Measurements from ENCODE around the gene DHRS1.

The DHRS1 gene

DNA sequence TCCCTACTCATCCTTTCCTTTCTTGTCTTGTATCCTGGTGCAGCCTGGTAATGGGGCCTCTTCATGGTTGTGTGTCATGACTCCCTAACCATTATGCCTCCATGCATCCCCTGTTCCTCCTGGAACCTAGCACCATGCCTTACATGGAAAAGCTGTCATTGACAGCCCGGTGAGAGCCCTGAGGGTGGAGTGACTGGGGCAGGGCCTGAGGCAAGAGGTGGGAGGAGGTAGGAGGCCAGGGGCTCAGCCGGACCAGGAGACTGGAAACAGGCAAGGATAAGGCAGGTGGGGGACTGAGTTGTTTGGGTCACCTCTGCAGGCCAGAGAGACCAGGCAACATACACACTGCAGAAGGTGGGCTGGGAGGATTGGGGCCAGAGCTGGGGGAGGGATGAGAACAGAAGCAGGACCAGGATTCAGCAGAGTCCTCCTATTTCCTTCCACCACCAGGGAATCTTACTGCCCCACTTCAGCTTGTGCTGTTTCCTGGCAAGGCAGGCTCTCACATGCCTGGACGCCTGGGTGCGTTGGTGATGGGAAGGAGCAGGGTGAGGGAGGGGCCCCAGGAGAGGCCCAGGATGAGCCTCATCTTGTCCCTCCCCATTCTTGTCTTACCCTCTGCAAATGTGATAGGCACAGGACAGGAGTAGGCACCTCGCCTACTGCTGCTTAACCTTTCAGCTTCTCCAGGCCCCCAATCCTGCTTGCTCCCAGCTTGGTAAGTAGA is 10.1 kb upstream of the DHRS1 start, which contains the start of gene LTB4R2:
LTB4R2 (plus strand) TSS at position 603 of the 727 bp plus-strand sequence. CDS start 525 bp downstream, outside the sequence.
- DNase-seq (ENCODE audit: low spot score) = no peak

DNA sequence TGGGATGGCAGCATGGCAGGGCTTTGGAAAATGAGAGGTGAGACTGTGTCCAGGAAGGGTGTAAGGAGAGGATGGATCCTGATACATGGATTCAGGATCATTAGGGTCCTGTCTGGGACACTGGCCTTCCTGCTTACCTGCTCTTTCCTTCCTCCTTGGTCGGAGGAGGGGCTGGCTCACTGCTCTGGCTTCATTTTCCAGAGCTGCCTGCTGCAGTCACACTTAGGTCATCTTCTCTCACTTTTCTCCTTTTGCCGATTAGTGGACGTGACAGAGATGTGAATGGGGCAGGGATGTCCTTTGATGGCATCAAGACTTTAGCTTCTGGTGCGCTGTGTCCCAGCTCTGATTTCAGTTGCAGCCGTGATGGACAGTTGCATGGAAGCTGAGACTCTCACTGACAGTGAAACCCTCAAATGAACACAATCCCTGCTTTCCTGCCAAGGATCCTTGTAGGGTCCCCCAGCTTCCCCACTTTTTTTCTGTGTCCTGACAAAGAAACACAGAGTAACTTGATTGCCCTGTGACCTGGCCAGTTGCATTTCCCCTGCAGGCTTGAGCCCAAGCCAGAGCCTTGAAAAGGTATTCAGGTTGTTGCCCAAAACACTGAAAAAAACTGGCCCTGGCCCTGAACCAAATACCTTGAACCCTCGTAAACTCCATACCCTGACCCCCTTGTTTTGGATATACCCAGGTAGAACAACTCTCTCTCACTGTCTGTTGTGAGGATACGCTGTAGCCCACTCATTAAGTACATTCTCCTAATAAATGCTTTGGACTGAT is 9.0 kb upstream of the DHRS1 start:
- no peak for DNase-seq (ENCODE audit: low spot score)

DNA sequence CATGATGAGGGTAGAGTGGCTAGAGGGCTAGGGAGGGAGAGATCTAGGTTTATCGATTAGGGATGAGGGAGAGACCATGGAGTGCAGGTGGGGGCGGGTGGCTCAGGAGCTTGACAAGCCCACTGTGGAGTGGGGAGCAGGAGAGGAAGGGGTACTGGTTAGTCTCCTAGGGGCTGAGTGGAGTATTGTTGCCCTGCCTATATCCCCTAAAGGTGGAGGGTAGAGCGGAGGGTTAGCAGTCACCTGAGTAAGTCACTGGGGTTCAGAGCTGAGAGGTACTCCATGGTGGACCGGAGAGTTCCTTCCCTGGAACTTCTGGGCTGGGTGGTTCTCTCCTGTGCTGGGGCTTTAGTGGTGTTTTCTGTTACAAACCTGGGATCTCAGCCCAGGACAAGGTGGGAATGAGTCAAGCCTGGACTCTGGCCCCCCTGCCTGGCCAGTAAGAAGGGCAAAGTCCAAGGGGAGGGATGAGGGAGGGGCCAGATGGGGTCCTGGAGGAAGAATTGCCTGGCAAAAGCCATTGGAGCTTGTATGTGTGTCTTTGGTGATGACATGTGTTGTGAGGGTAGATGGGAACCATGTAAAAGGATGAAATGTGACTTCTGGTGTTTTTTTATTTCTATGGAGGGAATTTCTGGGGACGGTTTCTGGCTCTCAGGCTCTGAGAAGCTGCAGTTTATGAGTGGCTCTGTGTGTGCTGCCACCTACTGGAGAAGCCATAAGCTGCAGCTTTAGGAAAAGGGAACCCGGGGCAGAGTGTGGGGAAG is 8.2 kb upstream of the DHRS1 start, which contains the start of gene CIDEB:
CIDEB (minus strand) TSS at position 403 of the 767 bp plus-strand sequence; CDS start at position 284, 119 bp downstream.
- DNase-seq (ENCODE audit: low spot score) = peak; percentile 70

DNA sequence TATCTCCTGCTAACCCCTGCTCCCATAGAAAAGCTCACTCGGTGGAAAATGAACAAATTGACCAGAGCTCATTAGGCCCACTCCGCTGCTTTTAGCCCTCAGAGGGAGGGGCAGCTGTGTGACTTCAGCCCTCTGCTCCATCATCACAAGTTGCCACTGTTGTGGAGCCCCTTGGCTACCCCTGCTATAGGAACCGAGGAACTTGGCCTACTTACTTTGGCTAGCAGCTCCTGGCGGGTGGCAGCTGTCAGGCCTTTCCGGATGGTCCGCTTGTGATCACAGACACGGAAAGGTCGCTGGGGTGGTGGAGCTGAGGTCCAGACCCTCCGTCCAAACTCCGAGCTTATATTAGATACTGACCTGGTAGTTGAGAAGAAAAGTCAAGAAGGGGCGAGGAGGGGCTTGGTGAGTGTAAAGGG is 7.6 kb upstream of the DHRS1 start:
- no peak for DNase-seq (ENCODE audit: low spot score)

DNA sequence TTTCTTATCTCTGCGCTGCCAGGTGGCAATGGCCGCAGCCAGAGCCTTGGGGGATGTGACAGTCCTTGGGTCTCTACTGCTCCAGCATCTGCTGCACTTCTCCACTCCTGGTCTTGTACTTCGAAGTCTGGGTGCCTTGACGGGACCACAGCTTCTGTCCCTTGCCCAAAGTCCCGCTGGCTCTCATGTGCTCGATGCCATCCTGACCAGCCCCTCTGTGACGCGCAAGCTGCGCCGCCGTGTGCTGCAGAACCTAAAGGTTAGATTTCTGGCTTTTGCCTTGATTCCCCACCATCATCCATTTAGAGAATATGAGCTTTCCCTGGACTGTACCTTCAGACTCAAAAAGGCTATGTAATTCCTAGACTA is 4.4 kb upstream of the DHRS1 start:
- no peak for DNase-seq (ENCODE audit: low spot score)

DNA sequence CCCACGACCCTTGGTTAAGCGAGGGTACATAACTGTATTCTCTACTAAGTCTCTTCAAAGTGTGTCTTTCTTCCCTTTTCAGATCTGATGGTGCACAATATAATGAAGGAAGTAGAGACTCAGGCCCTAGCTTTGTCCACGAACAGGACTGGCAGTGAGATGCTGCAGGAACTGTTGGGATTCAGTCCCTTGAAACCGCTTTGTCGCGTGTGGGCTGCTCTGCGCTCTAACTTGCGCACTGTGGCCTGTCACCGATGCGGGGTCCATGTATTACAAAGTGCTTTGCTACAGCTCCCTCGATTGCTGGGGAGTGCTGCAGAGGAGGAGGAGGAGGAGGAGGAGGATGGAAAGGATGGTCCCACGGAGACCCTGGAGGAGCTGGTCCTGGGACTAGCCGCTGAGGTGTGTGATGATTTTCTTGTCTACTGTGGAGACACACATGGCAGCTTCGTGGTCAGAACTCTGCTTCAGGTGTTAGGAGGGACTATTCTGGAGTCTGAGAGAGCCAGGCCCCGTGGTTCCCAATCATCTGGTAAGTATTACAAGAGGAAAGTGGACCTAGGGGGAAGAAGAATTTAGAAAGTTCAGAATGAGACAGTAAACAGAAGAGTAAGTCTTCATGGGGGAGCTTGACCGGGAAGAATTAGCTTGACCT is 873 bp upstream of the DHRS1 start:
- DNase-seq (ENCODE audit: low spot score) = no peak

DNA sequence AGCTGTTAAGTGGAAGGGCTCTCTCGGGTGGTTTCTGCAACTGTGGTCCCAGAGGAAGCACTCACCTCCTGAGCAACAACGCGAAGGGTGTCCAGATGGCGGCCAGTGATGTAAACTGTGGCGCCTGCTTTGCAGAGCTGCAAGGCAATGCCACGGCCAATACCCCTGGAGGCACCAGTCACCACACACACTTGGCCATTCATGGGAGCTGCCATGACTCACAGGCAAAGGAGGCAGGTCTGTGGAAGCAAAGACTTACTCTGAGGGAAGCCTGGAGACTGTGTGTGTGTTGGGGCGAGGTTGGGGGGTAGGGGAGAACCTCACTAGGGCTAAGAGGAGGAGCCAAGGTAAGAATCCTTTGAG is 707 bp downstream of the DHRS1 start:
- DNase-seq (ENCODE audit: low spot score) = no peak

DNA sequence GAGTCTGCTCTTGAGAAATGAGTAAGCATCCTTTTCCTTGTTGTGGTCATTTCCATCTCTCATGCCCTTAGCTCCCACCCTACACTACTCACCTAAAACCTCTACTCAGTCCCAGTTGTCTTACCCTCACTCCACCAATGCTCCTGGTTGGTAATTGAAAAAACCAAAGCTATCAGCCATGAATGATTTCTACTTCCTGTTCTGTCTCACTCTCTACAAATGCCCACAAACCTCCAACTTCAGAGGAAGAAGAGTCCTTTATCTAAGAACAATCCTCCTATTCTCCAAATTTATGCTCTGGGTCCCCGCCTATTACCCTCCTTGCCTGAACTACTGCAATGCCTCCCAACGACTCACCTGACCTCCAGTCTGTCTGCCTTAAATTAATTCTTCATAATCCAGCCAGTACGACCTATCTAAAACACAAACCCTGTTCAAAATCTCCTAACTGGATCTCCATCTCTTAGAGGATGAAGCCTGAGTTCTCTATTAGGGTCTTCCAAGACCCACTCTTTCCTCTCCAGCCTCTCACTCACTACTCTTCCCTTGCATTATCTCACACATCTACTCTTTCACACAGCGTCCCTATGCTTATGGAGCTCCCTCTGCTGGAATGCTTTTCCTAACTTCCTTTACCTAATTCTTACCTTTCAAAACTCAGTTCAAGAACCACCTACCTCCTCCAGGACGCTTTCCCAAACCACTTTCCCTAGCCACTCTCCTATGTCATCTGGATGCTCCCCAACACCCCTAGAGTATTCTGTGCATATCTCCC is 2.2 kb downstream of the DHRS1 start:
- DNase-seq (ENCODE audit: low spot score) = no peak

DNA sequence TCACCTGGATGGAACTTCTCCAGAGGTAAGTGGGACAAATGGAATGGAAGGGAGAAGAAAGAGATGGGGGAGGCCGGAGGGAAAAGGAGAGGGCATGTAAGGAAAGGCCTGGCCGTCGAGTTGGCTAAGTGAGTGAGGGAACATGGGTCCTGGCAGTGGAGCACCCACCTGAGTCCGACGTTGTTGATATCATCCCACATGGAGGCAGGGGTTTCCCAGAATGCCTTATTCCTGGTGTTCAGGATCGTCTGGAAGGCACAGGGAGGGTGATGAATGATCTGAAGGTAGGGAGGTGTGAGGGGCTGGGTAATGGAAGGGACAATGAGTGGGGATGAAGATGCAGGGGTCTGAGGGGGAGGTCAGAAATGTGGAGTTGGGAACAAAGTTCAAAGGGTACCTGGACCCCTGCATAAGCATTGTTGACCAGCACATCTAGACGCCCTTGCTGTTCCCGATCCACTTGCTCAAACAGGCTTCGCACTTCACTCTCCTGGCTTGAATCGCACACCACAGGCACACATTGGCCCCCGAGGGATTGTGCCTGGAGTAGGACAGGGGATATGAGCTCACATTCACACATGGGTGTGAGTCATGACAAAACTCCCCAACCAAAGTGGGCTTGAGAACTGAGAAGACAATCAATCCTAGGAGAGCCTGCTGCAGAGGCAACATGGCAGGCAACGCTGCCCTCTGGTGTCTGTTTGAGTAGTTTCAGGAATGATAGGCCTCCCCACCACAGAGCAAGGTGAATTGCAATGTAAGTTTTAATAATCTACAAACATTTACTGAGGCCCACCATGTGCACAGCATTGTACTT is 3.0 kb downstream of the DHRS1 start:
- DNase-seq (ENCODE audit: low spot score) = peak; percentile 86

DNA sequence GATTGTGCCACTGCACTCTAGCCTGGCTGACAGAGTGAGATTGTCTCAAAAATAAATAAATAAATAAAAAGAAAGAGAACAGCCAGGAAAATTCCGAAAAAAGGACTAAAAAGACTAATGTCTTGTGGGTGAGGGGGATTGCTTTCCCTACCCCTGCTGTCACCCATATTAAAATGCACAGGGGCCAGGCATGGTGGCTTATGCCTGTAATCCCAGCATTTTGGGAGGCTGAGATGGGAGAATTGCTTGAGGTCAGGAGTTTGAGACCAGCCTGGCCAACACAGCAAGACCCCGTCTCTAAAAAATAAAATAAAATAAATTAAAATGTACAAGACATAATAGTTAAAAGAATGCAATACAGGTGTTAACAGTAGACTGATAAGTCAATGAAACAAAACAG is 6.1 kb downstream of the DHRS1 start:
- DNase-seq (ENCODE audit: low spot score) = no peak

DNA sequence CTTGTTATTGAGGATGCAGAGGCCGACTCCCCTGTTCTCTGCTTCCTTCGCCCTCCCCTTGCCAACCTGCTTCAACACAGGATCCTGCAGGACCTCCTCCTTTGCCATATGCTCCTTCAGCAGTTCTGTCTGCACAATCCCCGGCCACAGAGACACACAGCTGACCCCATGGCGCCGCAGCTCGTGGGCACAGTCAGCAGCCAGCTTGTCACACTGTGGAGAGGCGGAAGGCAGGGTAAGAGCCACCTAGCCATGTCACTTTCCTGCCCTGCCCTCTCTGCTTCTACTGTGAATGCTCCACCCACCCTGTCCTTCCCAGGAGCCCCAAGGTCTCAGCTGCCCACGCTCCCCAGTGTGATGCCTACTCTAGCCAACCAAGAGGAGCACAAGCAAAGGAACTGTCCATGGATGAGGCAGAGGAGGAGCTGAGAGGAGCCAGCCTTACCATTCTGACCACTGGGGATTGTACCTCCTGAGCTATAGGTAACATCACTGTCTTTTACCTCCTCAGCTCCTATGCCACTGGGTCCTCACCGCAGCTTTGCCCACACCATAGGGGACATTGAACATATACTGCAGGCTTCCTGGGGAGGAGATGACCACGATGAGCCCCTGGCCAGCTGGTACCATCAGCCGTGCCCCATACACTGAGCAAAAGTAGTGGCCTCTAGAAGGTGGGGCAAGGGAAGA is 7.3 kb downstream of the DHRS1 start:
- no peak for DNase-seq (ENCODE audit: low spot score)

DNA sequence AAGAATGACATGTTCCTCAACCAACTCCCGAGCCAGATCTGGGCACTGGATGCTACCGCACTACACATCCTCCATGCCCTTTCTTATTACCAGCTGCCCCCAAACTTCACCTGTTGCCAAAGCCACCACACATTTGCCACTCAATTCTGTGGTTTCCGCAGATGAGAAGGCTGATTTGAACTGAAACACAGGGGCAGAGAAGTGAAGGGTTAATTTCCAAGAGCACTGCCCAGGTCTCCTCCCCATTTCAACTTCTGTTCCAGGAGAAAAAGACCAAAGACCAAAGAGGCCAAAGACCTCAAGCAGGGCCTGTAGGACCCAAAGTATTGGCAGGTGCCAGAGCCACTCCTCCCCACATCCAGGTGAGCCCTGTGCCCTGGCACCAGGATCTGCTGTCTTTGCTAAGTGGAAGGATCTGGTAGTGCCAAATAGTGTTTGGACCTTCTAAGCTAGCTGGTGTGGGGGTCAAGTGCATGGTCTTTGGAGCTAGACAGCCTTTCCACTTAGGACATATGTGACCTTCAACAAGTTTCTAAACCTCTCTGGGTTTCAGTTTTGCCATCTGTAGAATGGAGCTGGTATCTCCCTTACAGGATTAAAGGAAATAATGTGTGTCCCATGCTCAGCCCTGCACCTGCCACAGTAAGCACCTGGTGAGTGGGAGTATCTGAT is 8.0 kb downstream of the DHRS1 start:
- no peak for DNase-seq (ENCODE audit: low spot score)

DNA sequence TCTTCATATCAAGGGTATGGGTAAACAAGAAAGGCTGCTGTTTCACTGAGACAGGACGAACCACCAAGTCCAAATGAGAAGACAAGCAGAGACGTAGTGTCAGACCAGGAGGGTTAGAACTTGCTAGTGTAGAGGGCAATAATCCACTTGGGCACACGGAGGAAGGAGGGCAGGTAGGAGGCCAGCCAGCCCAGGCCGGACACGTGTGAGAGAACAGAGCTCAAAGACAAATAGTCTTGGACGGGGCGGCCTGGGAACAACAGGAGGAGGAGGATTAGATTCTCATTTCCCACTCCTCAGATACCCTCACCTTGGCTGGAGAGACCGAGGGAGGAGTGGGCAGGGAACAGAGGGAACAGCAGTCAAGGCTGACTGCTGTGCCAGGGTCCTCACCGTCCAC is 8.8 kb downstream of the DHRS1 start:
- DNase-seq (ENCODE audit: low spot score) = no peak

DNA sequence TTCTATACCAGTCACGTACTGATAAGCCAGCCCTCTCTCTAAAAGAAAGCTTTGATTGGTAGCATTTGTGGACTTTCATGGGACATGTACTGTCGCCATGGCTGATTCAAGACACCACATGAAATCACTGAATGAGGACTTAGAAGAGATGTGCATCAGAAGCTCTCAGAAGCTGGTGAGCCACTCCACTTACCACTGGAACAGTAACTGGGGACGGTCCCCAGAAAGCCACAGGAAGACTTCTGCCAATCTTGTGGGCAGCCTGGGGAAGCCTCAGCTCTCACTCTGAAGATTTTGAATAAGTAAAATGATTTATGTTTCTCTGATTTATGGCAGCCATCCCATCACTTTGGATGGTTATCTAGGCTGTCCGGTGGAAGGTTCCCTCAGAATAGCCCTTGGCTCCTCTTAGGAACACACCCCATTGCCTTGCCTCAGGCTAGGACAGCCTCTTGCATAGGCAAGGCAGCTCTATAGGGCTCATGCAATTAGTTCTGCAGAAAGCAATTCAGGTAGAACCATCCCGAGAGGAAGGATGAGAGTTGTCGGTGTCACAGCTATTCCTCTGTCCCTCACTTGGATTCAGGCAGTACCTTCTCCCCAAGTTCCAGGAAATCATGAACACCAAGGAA is 9.8 kb downstream of the DHRS1 start:
- no peak for DNase-seq (ENCODE audit: low spot score)

DNA sequence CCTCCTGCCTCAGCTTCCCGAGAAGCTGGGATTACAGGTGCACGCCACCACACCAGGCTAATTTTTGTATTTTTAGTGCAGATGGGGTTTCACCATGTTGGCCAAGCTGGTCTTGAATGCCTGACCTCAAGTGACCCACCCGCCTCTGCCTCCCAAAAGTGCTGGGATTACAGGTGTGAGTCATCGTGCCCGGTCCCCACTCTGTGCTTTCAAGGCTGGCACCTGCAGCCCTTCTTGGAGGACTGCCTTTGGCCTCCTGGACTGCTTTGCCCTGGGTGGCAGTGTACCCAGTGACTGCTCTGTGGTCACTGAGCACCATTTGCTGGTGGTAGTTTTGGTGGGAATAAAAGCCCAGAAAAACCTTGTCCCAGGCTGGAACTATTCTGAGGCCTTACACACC is 12.6 kb downstream of the DHRS1 start:
- no peak for DNase-seq (ENCODE audit: low spot score)

DNA sequence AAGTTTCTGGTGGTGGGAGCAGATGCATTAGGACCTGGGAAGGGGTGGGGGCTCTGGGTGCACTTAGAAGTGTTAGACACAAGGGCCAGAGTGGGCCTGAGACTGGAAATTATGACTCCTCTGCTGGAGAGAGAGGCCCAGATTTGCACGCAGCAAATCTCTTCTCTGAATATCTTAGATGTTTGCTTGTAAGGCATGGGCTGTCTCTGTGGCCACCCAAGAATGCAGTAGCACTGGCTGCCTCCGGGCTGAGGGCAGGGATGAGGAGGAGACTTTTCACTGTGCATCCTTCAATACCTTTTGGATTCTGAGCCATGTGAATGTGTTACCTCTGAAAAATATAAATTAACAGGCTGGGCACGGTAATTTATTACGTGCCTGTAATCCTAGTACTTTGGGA is 14.2 kb downstream of the DHRS1 start:
- DNase-seq (ENCODE audit: low spot score) = no peak

DNA sequence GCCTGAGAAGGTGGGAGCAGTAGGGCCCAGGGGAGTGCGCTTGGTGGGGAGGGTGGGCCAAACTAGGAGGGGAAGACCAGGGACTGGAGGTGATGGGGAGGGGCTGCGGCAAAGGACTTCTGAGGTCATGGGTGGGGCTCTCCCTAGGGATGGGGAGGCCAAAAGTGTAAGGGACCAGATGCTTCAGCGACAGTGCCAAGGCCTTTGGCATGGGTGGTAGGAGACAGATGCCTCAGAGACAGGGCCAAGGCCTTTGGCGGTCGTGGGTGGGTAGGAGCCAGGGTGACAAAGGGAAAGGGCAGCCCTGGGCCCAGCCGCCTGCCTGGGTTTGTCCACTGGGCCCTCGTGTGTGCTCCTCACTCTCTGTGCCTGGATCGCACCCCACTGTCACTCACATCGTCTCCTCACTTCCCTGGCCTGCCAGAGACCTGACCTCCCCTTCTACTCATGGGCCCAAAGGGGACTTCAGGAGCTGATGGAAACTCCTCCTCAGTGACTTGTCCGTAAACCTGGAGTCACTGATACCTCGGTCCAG is 15.0 kb downstream of the DHRS1 start:
- no peak for DNase-seq (ENCODE audit: low spot score)

DNA sequence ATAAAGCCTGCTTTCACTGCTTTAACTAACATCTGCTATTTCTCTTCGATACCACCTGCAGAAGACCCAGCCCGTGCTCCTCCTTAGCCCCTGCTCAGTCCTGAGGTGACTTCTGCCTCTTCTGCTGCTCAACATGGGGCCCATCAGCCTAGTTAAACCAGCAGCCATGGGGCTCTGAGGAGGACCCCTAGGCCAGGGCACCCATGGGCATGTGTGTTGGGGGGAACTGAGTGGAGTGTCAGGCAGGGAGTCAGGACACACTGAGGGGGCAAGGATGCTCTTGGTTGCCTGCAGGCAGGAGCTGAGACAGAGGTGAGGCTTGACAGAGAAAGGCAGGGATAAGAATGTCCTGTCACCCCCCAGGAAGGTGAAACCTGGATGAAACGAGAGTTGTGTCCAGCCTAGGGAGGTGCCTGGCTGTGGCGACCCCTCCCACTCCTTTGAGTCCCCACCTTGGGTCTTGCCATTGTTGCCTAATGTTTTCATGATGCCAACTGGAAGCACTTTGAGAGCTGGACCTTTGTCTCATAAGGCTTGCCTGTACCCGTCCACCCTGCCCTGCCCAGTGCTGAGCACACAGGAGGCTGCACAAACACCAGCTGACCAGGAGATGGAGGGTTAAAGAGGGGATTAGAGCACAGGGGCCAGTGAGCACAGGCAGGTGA is 15.7 kb downstream of the DHRS1 start:
- no peak for DNase-seq (ENCODE audit: low spot score)

Data from Ammon's horn (tissue), 1 donor.